H1 (cell line): Measurements from ENCODE around the gene ASTL. TPM values are rescaled to one million over a fixed set of nuclear protein-coding genes. Genes with fewer than 3 reads are reported as not detected.

Experiments used
- KDM4A ChIP-seq: IDR thresholded peaks from one replicate; pipeline ENCODE4 v1.7.1; 2012; ENCODE audit warnings: low read depth, mild to moderate bottlenecking, moderate library complexity, low read length, inconsistent platforms; ENCODE audit not compliant: severe bottlenecking
- RAD21 ChIP-seq, 2 experiments: IDR thresholded peaks in 1 of 2; conservative IDR thresholded peaks in 1 of 2; 2 replicates each; pipeline ENCODE4 v1.6.1; 2011; ENCODE audit warnings: low read depth in 2 of 2, low read length in 2 of 2, improper control_type of control experiment in 1 of 2, inconsistent platforms in 1 of 2, mild to moderate bottlenecking in 1 of 2, moderate library complexity in 1 of 2
- RBBP5 ChIP-seq: IDR thresholded peaks from 2 replicates; pipeline ENCODE4 v1.7.1; 2012; ENCODE audit warnings: low read depth, mild to moderate bottlenecking, inconsistent platforms, low read length, moderate library complexity, borderline replicate concordance
- RFX5 ChIP-seq: IDR thresholded peaks from 2 replicates; pipeline ENCODE4 v1.6.1; 2011; ENCODE audit warnings: low read depth, low read length, improper control_type of control experiment, borderline replicate concordance
- RXRA ChIP-seq: IDR thresholded peaks from 2 replicates; pipeline ENCODE4 v1.6.1; 2011; ENCODE audit warnings: low read depth, mild to moderate bottlenecking, low read length, moderate library complexity; ENCODE audit not compliant: insufficient read depth
- SP4 ChIP-seq: IDR thresholded peaks from 2 replicates; pipeline ENCODE4 v1.6.1; 2012; ENCODE audit warnings: low read length, inconsistent platforms
- SRF ChIP-seq: IDR thresholded peaks from 2 replicates; pipeline ENCODE4 v1.6.1; 2011; ENCODE audit warnings: mild to moderate bottlenecking, low read depth, low read length, moderate library complexity
- TAF1 ChIP-seq: IDR thresholded peaks from 2 replicates; pipeline ENCODE4 v1.6.1; 2011; ENCODE audit warnings: mild to moderate bottlenecking, low read depth, low read length
- TEAD4 ChIP-seq: IDR thresholded peaks from 2 replicates; pipeline ENCODE4 v1.6.1; 2012; ENCODE audit warnings: low read depth, low read length, inconsistent platforms, mixed read lengths
- YY1 ChIP-seq: IDR thresholded peaks from 2 replicates; pipeline ENCODE4 v1.6.1; 2011; ENCODE audit warnings: low read depth, mild to moderate bottlenecking, low read length
- polyA plus RNA-seq, 7 experiments: library from polyadenylated mRNA; depleted of rRNA in 3 of 7; stranded (reverse) in 5 of 7; unstranded in 2 of 7; fragments of >200 nt in 5 of 7; fragments of 200-250 nt in 2 of 7; gene quantifications; 1 replicate in 5 of 7; 2 replicates in 1 of 7; 4 replicates in 1 of 7; pipeline versions ENCODE4 v1.2.1 to v1.2.3, GENCODE V29; 2011 to 2013; ENCODE audit warnings: missing spikeins in 2 of 7, mixed read lengths in 2 of 7
- total RNA-seq: library from RNA; stranded (reverse); fragmentation: NEBNext Ultra II Directional; extraction: Animal tissue kit (Norgen Biotek cat#: 25700); gene quantifications from 2 replicates; pipeline ENCODE4 v1.2.1, GENCODE V29; 2021
- TF ChIP-seq, protein P1 (sequence below): fragments of 300-600 bp; sonication (generic); IDR thresholded peaks from 2 replicates; pipeline ENCODE4 v1.7.1; 2012; ENCODE audit warnings: low read length, moderate library complexity, mild to moderate bottlenecking, inconsistent platforms; ENCODE audit not compliant: insufficient replicate concordance

The ASTL gene
- total and polyA plus RNA-seq, 2 of the 8 experiments (the other 6 are each of a cell fraction or from before 2014, with no cell fraction given): 0.60 to 1.4 TPM

DNA sequence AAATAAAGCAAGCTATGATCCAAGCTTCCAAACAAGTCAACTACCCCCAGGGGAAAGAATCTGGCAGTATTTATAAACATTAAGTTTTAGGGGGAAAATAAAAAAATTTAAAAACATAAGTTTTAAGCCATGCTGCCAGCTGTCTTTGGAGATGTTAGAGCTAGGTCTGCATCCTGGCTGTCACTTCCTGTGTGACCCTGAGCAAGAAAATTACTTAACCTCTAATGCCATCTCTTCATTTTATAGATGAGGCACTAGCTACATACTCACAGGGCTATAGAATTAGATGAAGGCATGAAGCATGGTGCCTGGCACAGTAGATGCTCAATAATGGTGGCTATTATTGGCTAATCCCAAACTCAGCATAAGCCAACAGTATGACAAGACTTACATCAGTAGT lies 42.2 kb upstream of the ASTL start (continued):
- TF ChIP-seq, protein P1, sequence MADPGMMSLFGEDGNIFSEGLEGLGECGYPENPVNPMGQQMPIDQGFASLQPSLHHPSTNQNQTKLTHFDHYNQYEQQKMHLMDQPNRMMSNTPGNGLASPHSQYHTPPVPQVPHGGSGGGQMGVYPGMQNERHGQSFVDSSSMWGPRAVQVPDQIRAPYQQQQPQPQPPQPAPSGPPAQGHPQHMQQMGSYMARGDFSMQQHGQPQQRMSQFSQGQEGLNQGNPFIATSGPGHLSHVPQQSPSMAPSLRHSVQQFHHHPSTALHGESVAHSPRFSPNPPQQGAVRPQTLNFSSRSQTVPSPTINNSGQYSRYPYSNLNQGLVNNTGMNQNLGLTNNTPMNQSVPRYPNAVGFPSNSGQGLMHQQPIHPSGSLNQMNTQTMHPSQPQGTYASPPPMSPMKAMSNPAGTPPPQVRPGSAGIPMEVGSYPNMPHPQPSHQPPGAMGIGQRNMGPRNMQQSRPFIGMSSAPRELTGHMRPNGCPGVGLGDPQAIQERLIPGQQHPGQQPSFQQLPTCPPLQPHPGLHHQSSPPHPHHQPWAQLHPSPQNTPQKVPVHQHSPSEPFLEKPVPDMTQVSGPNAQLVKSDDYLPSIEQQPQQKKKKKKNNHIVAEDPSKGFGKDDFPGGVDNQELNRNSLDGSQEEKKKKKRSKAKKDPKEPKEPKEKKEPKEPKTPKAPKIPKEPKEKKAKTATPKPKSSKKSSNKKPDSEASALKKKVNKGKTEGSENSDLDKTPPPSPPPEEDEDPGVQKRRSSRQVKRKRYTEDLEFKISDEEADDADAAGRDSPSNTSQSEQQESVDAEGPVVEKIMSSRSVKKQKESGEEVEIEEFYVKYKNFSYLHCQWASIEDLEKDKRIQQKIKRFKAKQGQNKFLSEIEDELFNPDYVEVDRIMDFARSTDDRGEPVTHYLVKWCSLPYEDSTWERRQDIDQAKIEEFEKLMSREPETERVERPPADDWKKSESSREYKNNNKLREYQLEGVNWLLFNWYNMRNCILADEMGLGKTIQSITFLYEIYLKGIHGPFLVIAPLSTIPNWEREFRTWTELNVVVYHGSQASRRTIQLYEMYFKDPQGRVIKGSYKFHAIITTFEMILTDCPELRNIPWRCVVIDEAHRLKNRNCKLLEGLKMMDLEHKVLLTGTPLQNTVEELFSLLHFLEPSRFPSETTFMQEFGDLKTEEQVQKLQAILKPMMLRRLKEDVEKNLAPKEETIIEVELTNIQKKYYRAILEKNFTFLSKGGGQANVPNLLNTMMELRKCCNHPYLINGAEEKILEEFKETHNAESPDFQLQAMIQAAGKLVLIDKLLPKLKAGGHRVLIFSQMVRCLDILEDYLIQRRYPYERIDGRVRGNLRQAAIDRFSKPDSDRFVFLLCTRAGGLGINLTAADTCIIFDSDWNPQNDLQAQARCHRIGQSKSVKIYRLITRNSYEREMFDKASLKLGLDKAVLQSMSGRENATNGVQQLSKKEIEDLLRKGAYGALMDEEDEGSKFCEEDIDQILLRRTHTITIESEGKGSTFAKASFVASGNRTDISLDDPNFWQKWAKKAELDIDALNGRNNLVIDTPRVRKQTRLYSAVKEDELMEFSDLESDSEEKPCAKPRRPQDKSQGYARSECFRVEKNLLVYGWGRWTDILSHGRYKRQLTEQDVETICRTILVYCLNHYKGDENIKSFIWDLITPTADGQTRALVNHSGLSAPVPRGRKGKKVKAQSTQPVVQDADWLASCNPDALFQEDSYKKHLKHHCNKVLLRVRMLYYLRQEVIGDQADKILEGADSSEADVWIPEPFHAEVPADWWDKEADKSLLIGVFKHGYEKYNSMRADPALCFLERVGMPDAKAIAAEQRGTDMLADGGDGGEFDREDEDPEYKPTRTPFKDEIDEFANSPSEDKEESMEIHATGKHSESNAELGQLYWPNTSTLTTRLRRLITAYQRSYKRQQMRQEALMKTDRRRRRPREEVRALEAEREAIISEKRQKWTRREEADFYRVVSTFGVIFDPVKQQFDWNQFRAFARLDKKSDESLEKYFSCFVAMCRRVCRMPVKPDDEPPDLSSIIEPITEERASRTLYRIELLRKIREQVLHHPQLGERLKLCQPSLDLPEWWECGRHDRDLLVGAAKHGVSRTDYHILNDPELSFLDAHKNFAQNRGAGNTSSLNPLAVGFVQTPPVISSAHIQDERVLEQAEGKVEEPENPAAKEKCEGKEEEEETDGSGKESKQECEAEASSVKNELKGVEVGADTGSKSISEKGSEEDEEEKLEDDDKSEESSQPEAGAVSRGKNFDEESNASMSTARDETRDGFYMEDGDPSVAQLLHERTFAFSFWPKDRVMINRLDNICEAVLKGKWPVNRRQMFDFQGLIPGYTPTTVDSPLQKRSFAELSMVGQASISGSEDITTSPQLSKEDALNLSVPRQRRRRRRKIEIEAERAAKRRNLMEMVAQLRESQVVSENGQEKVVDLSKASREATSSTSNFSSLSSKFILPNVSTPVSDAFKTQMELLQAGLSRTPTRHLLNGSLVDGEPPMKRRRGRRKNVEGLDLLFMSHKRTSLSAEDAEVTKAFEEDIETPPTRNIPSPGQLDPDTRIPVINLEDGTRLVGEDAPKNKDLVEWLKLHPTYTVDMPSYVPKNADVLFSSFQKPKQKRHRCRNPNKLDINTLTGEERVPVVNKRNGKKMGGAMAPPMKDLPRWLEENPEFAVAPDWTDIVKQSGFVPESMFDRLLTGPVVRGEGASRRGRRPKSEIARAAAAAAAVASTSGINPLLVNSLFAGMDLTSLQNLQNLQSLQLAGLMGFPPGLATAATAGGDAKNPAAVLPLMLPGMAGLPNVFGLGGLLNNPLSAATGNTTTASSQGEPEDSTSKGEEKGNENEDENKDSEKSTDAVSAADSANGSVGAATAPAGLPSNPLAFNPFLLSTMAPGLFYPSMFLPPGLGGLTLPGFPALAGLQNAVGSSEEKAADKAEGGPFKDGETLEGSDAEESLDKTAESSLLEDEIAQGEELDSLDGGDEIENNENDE: no peak
- no peak for TF ChIP-seq SP4
- no peak for TF ChIP-seq RBBP5
- no peak for TF ChIP-seq KDM4A
- no peak for TF ChIP-seq RAD21 (IDR thresholded peaks at IDR 0.05 in 1 of 2, conservative IDR thresholded peaks at IDR 0.05 in 1 of 2; ENCODE audit: low read depth in 2 of 2, low read length in 2 of 2)
- no peak for TF ChIP-seq TEAD4
- TF ChIP-seq YY1: no peak
- TF ChIP-seq TAF1: no peak
- TF ChIP-seq SRF: no peak
- no peak for TF ChIP-seq RFX5
- TF ChIP-seq RXRA: no peak
